ENCODE measurements around the gene BUD23.

DNA sequence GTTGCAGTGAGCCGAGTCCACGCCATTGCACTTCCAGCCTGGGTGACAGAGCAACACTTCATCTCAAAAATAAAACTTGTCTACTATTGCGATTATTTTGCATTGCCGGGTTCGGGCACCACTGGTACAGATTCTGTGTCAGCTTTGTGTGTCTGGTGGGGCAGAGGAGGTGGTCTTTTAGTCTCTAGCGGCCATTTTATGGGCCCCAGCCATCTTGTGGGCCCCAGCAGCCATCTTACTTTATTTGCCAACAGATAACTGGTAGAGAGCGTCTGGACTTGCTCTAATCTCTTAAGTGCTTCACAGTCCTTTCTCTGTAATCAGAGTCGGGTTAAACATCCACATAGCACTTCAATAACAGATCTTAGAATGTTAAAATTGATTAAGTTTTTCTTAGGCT, 4.9 kb downstream of the BUD23 start:
- TF ChIP-seq POLR2A (IDR thresholded peaks at IDR 0.05): no peak
- TF ChIP-seq CTCF (IDR thresholded peaks at IDR 0.05): no peak
